GM23338 (cell line): Measurements from ENCODE around the gene UCN2. TPM values are rescaled to one million over a fixed set of nuclear protein-coding genes. Genes with fewer than 3 reads are reported as not detected.

Source experiments
- ATAC-seq: fragments of 200-7000 bp; cut with Tn5 transposase; 3 replicates; pipeline ENCODE4 v1.9.1; 2020
- DNase-seq: peaks from one replicate; pipeline ENCODE4 v3.0.0-alpha.2; 2015; ENCODE audit warnings: low spot score
- H2AFZ ChIP-seq: fragments of 200-600 bp; sonication (generic); 2 replicates; pipeline ENCODE4 v1.8.0; 2016; ENCODE audit warnings: antibody characterized with exemption, mild to moderate bottlenecking, moderate library complexity
- H3F3A ChIP-seq: fragments of 200-600 bp; sonication (generic); replicated peaks from 2 replicates; pipeline ENCODE4 v1.8.0; 2017; ENCODE audit warnings: antibody characterized with exemption, mixed run types, low read depth
- H3K27ac ChIP-seq: fragments of 200-600 bp; sonication (generic); 2 replicates; pipeline ENCODE4 v1.6.1; 2016; ENCODE audit warnings: low read depth
- H3K27me3 ChIP-seq: fragments of 200-600 bp; sonication (generic); 2 replicates; pipeline ENCODE4 v1.8.0; 2016; ENCODE audit warnings: mild to moderate bottlenecking, mixed run types, moderate library complexity; ENCODE audit not compliant: insufficient read depth
- H3K36me3 ChIP-seq: fragments of 200-600 bp; sonication (generic); 2 replicates; pipeline ENCODE4 v1.8.0; 2016; ENCODE audit warnings: mild to moderate bottlenecking; ENCODE audit not compliant: insufficient read depth
- H3K4me1 ChIP-seq: fragments of 200-600 bp; sonication (generic); 2 replicates; pipeline ENCODE4 v1.8.0; 2016; ENCODE audit warnings: mild to moderate bottlenecking, moderate library complexity; ENCODE audit not compliant: insufficient read depth
- H3K4me2 ChIP-seq: fragments of 200-600 bp; sonication (generic); 2 replicates; pipeline ENCODE4 v1.7.1; 2017; ENCODE audit warnings: mixed run types
- H3K4me3 ChIP-seq: fragments of 200-600 bp; sonication (generic); 2 replicates; pipeline ENCODE4 v1.6.1; 2016; ENCODE audit warnings: mixed run types
- H3K79me2 ChIP-seq: fragments of 200-600 bp; sonication (generic); replicated peaks from 2 replicates; pipeline ENCODE4 v1.8.0; 2017; ENCODE audit warnings: mild to moderate bottlenecking; ENCODE audit not compliant: insufficient read depth
- H3K9me2 ChIP-seq: fragments of 200-600 bp; sonication (generic); 2 replicates; pipeline ENCODE4 v1.8.0; 2017; ENCODE audit not compliant: insufficient read depth
- H4K20me1 ChIP-seq: fragments of 200-600 bp; sonication (generic); replicated peaks from 2 replicates; pipeline ENCODE4 v1.8.0; 2017; ENCODE audit warnings: mild to moderate bottlenecking; ENCODE audit not compliant: insufficient read depth
- H3K27ac Mint-ChIP-seq: 2 replicates; pipeline ENCODE4 v1.8.0; 2020; ENCODE audit warnings: inconsistent platforms, mild to moderate bottlenecking, moderate library complexity, mixed read lengths
- H3K27me3 Mint-ChIP-seq: 3 replicates; pipeline ENCODE4 v1.8.0; 2022; ENCODE audit warnings: low read depth, mild to moderate bottlenecking, moderate library complexity, mixed read lengths, inconsistent platforms; ENCODE audit not compliant: insufficient read depth, poor library complexity
- H3K36me3 Mint-ChIP-seq: 3 replicates; pipeline ENCODE4 v1.8.0; 2021; ENCODE audit warnings: low read depth, mild to moderate bottlenecking, inconsistent platforms, moderate library complexity, mixed read lengths
- H3K4me1 Mint-ChIP-seq: 3 replicates; pipeline ENCODE4 v1.8.0; 2020; ENCODE audit warnings: mild to moderate bottlenecking, inconsistent platforms, mixed read lengths
- H3K4me3 Mint-ChIP-seq: 3 replicates; pipeline ENCODE4 v1.8.0; 2021; ENCODE audit warnings: moderate library complexity, mild to moderate bottlenecking, inconsistent platforms, mixed read lengths
- H3K9me3 Mint-ChIP-seq: 3 replicates; pipeline ENCODE4 v1.8.0; 2020; ENCODE audit warnings: moderate library complexity, mild to moderate bottlenecking, inconsistent platforms, mixed read lengths
- CREB1 ChIP-seq: fragments of 250-450 bp; sonication (Bioruptor Pico); IDR thresholded peaks from 2 replicates; pipeline ENCODE4 v1.5.0; 2020; ENCODE audit warnings: low read depth, mild to moderate bottlenecking, moderate library complexity
- CTCF ChIP-seq, 2 experiments: fragments of 200-600 bp in 1 of 2; sonication (generic) in 1 of 2; conservative IDR thresholded peaks; 2 replicates each; pipeline versions ENCODE4 v1.5.1 to v1.6.1; 2016 to 2017; ENCODE audit warnings: antibody characterized with exemption in 2 of 2, low read depth in 2 of 2, mild to moderate bottlenecking in 2 of 2, moderate library complexity in 1 of 2
- ETS1 ChIP-seq: IDR thresholded peaks from 2 replicates; pipeline ENCODE4 v1.6.1; 2016; ENCODE audit warnings: antibody characterized with exemption
- EZH2 ChIP-seq: fragments of 200-600 bp; sonication (generic); IDR thresholded peaks from one replicate; pipeline ENCODE4 v1.8.0; 2017; ENCODE audit warnings: antibody characterized with exemption, mild to moderate bottlenecking, low read depth; ENCODE audit not compliant: unreplicated experiment
- EZH2phosphoT487 ChIP-seq: fragments of 200-600 bp; sonication (generic); IDR thresholded peaks from one replicate; pipeline ENCODE4 v1.8.1; 2018; ENCODE audit warnings: antibody characterized with exemption; ENCODE audit not compliant: unreplicated experiment
- JUNB ChIP-seq: IDR thresholded peaks from one replicate; pipeline ENCODE4 v1.6.1; 2016; ENCODE audit warnings: antibody characterized with exemption; ENCODE audit not compliant: unreplicated experiment
- NANOG ChIP-seq: IDR thresholded peaks from 2 replicates; pipeline ENCODE4 v1.6.1; 2016; ENCODE audit warnings: antibody characterized with exemption, borderline replicate concordance
- POLR2AphosphoS5 ChIP-seq: IDR thresholded peaks from 2 replicates; pipeline ENCODE4 v1.6.1; 2016; ENCODE audit warnings: antibody characterized with exemption, low read depth
- REST ChIP-seq: IDR thresholded peaks from one replicate; pipeline ENCODE4 v1.6.1; 2018; ENCODE audit warnings: antibody characterized with exemption; ENCODE audit not compliant: unreplicated experiment
- STAT1 ChIP-seq: IDR thresholded peaks from one replicate; pipeline ENCODE4 v1.6.1; 2016; ENCODE audit warnings: antibody characterized with exemption; ENCODE audit not compliant: unreplicated experiment
- ZNF114 ChIP-seq: fragments of 250-450 bp; sonication (Bioruptor Pico); IDR thresholded peaks from 2 replicates; pipeline ENCODE4 v1.5.0; 2020; ENCODE audit warnings: mild to moderate bottlenecking, moderate library complexity
- ZNF331 ChIP-seq: fragments of 250-450 bp; sonication (Bioruptor Pico); IDR thresholded peaks from 2 replicates; pipeline ENCODE4 v1.5.0; 2020; ENCODE audit warnings: low read depth, mild to moderate bottlenecking, moderate library complexity
- ZNF462 ChIP-seq: fragments of 250-450 bp; sonication (Bioruptor Pico); IDR thresholded peaks from 2 replicates; pipeline ENCODE4 v1.5.0; 2020; ENCODE audit warnings: mild to moderate bottlenecking, moderate library complexity
- polyA plus RNA-seq: library from polyadenylated mRNA; unstranded; fragments of >200 nt; fragmentation: Nextera tagmentation; extraction: Ambion mirVana; gene quantifications from 2 replicates; pipeline ENCODE4 v1.2.1, GENCODE V29; 2016
- total RNA-seq: library from RNA; depleted of rRNA; stranded (reverse); fragments of >200 nt; shearing (Covaris generic); gene quantifications from 2 replicates; pipeline ENCODE4 v1.2.3, GENCODE V29; 2014

Gene UCN2
- total and polyA plus RNA-seq, 2 experiments from 2014 or later: 0.17 TPM; not detected in 1

GRCh38 chr3:48544141-48544540, 19.4 kb downstream of the UCN2 start:
- DNase-seq (no peak), ATAC-seq (no peak)
- Mint-ChIP-seq H3K9me3 (no peaks in the 10 kb centered on the region), H3K36me3 (peaks cover 23% of the 10 kb centered on the region), H3K27ac (no peak overlapping the region), H3K4me1 (0 out of 3 replicates have a peak, but pooled peaks cover 3% of the 10 kb centered on the region), H3K4me3 (no peak overlapping the region), H3K27me3 (peaks cover 10% of the 10 kb centered on the region)
- H3K4me3 ChIP-seq: no peak overlapping the region
- no peak overlapping the region for H2AFZ ChIP-seq
- H3K4me1 ChIP-seq: no peaks in the 10 kb centered on the region
- TF ChIP-seq STAT1 (no peak), ETS1 (no peak), JUNB (no peak), CTCF (conservative IDR thresholded peaks at IDR 0.05; ENCODE audit: low read depth in 2 of 2) (no peak), EZH2 (no peak), EZH2phosphoT487 (no peak), ZNF331 (CRISPR knock-in tag) (no peak), NANOG (no peak), ZNF462 (CRISPR knock-in tag) (no peak), REST (no peak), POLR2AphosphoS5 (no peak), ZNF114 (no peak), CREB1 (CRISPR knock-in tag) (no peak)
- H3K36me3 ChIP-seq: peaks cover 14% of the 10 kb centered on the region; the same call in 1 of the 2 replicates
- 0 out of 2 replicates have a peak, but pooled peaks cover 11% of the 10 kb centered on the region for H3F3A ChIP-seq
- no peak overlapping the region for H3K4me2 ChIP-seq
- H4K20me1 ChIP-seq: no peaks in the 10 kb centered on the region; the same call in 1 of the 2 replicates
- H3K27me3 ChIP-seq: no peaks in the 10 kb centered on the region
- no peak overlapping the region for H3K27ac ChIP-seq
- H3K79me2 ChIP-seq: no peaks in the 10 kb centered on the region
- no peaks in the 10 kb centered on the region for H3K9me2 ChIP-seq
